ENCODE data around the gene MESP1.

GRCh38 chr15:89749526-89749925 is 1.5 kb downstream of the MESP1 start:
- TF ChIP-seq POLR2A (IDR thresholded peaks at IDR 0.05; ENCODE audit: low read length) (no peak), GATA1 (IDR thresholded peaks at IDR 0.05; ENCODE audit: low read depth, low read length) (no peak)
